ENCODE data around the gene BCL2. TPM values are rescaled to one million over a fixed set of nuclear protein-coding genes. Genes with fewer than 3 reads are reported as not detected.

Gene BCL2
- total and polyA plus RNA-seq, 7 donors, result 2.8 to 25.7 (median 11.3) TPM

GRCh38 chr18:63218472-63218871, 101.1 kb downstream of the BCL2 start:
- DNase-seq, result no peak
- no peaks in the 10 kb centered on the region for H3K27me3 ChIP-seq
- H3K4me3 ChIP-seq, result no peak overlapping the region
- no peaks in the 10 kb centered on the region for H3K9me3 ChIP-seq
- H3K36me3 ChIP-seq, result no peaks in the 10 kb centered on the region
- TF ChIP-seq POLR2A (IDR thresholded peaks at IDR 0.05) (no peak), POLR2AphosphoS5 (IDR thresholded peaks at IDR 0.05) (no peak), EP300 (IDR thresholded peaks at IDR 0.05) (no peak)
- TF ChIP-seq, protein P1, sequence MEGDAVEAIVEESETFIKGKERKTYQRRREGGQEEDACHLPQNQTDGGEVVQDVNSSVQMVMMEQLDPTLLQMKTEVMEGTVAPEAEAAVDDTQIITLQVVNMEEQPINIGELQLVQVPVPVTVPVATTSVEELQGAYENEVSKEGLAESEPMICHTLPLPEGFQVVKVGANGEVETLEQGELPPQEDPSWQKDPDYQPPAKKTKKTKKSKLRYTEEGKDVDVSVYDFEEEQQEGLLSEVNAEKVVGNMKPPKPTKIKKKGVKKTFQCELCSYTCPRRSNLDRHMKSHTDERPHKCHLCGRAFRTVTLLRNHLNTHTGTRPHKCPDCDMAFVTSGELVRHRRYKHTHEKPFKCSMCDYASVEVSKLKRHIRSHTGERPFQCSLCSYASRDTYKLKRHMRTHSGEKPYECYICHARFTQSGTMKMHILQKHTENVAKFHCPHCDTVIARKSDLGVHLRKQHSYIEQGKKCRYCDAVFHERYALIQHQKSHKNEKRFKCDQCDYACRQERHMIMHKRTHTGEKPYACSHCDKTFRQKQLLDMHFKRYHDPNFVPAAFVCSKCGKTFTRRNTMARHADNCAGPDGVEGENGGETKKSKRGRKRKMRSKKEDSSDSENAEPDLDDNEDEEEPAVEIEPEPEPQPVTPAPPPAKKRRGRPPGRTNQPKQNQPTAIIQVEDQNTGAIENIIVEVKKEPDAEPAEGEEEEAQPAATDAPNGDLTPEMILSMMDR (IDR thresholded peaks at IDR 0.05), result no peak
- H3K4me1 ChIP-seq, result no peaks in the 10 kb centered on the region
- intact Hi-C loops (cut with DNase I), result no loop called here
- no peak overlapping the region for H3K27ac ChIP-seq

DNA sequence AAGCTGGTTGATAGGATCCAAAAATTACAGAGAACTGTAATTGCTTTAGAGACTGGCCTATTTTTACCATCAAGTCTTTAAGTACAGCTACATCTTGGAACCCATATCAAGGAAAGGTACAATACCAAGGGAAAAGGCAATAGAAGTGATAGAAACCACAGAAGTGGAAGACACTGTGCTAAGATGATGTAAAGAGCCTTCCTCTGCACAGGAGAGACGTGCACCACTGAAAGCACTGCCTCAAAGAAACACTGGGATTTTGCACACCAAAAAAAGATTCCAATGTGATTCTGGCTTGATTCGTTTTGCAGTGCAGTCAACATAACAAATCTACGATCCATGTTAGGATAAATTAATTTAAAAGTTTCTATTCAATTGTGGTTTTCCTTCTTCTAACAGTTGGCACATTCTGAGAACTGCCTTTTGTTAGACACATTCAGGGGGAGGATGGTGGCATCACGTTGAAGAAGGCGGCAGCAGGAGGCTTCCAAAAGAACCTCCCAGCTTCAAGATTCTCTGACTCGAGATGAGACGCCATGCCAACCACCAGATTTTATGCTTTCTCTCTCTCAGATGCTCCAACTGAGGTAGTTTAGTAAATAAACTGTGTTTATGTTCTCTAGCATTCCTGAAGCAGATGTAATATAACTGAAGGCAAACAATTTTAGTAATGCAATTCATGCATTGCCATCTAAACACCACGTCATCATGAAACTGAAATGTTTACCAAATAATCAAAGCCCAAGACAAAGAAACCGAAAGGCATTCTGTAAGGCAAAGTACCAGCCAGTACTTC, 102.9 kb downstream of the BCL2 start:
- no peak for DNase-seq
- Histone ChIP-seq H3K36me3 (no peaks in the 10 kb centered on the region), H3K9me3 (no peaks in the 10 kb centered on the region), H3K4me3 (no peak overlapping the region), H3K27me3 (no peaks in the 10 kb centered on the region), H3K27ac (no peak overlapping the region), H3K4me1 (no peaks in the 10 kb centered on the region)
- TF ChIP-seq, protein P1 (IDR thresholded peaks at IDR 0.05), result no peak
- TF ChIP-seq POLR2A (IDR thresholded peaks at IDR 0.05), result no peak
- no peak for TF ChIP-seq POLR2AphosphoS5 (IDR thresholded peaks at IDR 0.05)
- 36 to 51% methylated on average over 9 of the region's 9 CpGs for WGBS, 2 donors
- intact Hi-C loops (cut with DNase I), result no loop called here

- Histone ChIP-seq H3K27ac (no peak overlapping the region), H3K27me3 (no peaks in the 10 kb centered on the region), H3K4me1 (no peaks in the 10 kb centered on the region), H3K4me3 (no peak overlapping the region), H3K9me3 (no peaks in the 10 kb centered on the region), H3K36me3 (no peaks in the 10 kb centered on the region)
- intact Hi-C loops (cut with DNase I), result no loop called here
- 87 to 89% methylated on average over 8 of the region's 8 CpGs for WGBS, 2 donors
- TF ChIP-seq EP300 (IDR thresholded peaks at IDR 0.05), result no peak
- TF ChIP-seq POLR2AphosphoS5 (IDR thresholded peaks at IDR 0.05), result no peak
- no peak for TF ChIP-seq POLR2A (IDR thresholded peaks at IDR 0.05)
- TF ChIP-seq, protein P1 (IDR thresholded peaks at IDR 0.05), result no peak
- DNase-seq, result no peak
These were observed 105.5 kb downstream of the BCL2 start for GRCh38 chr18:63213936-63214671.

GRCh38 chr18:63213331-63213900, 106.2 kb downstream of the BCL2 start:
- 82 to 86% methylated on average over 6 of the region's 6 CpGs for WGBS, 2 donors
- H3K4me1 ChIP-seq, result peaks cover 0 to 7% (median 5%) of the 10 kb centered on the region in 4 donors
- no peaks in the 10 kb centered on the region for H3K9me3 ChIP-seq
- DNase-seq, result no peak
- H3K27me3 ChIP-seq, result no peaks in the 10 kb centered on the region
- H3K27ac ChIP-seq, result no peak overlapping the region
- intact Hi-C loops (cut with DNase I), result no loop called here
- TF ChIP-seq POLR2A (IDR thresholded peaks at IDR 0.05) (no peak), EP300 (IDR thresholded peaks at IDR 0.05) (no peak), POLR2AphosphoS5 (IDR thresholded peaks at IDR 0.05) (no peak)
- TF ChIP-seq, protein P1 (IDR thresholded peaks at IDR 0.05), result no peak
- H3K4me3 ChIP-seq, result no peak overlapping the region
- no peaks in the 10 kb centered on the region for H3K36me3 ChIP-seq

All from sigmoid colon (tissue), 7 donors.